ENCODE measurements around the gene FAM83C.

DNA sequence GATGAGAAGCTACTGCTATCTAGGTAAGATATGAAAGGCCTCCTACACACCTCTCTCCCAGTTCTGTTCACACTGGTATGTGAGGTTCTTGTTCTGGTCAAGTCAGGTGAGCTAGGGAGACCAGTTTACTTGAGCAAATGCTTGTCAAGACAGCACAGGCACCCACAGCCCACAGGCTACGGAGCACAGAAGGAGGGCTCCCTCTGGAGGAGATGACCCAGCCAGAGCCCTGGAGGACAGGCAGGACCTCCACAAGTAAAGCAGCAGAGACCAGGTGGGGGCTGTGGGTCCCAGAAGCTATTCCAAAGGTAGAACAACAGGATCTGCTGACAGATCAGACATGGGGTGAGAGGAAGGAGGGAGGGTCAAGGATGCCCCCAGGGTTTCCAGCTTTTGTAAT lies 27.5 kb downstream of the FAM83C start:
- TF ChIP-seq CTCF (IDR thresholded peaks at IDR 0.05) (no peak), POLR2A (IDR thresholded peaks at IDR 0.05) (no peak)
